PFSK-1 (cell line): ENCODE results near the gene IFNA8.

Experiments
- FOXP2 ChIP-seq: optimal IDR thresholded peaks from 2 replicates; pipeline ENCODE3; 2011; ENCODE audit warnings: borderline replicate concordance, control low read depth, inconsistent platforms; ENCODE audit not compliant: insufficient read depth; ENCODE audit errors: extremely low read length, extremely low read depth
- POLR2AphosphoS5 ChIP-seq: IDR thresholded peaks from 2 replicates; pipeline ENCODE4 v1.6.1; 2012; ENCODE audit warnings: low read depth, mild to moderate bottlenecking, control low read depth, low read length, moderate library complexity
- SIN3A ChIP-seq: IDR thresholded peaks from 2 replicates; pipeline ENCODE4 v1.6.1; 2012; ENCODE audit warnings: mild to moderate bottlenecking, low read length, moderate library complexity, borderline replicate concordance; ENCODE audit not compliant: insufficient read depth
- TAF1 ChIP-seq: IDR thresholded peaks from 2 replicates; pipeline ENCODE4 v1.6.1; 2012; ENCODE audit warnings: low read length, control low read depth, borderline replicate concordance; ENCODE audit not compliant: insufficient read depth
- TF ChIP-seq, protein P1 (sequence below), 2 experiments: IDR thresholded peaks; 2 replicates each; pipeline versions ENCODE4 v1.6.1 to v1.8.0; 2011 to 2012; ENCODE audit warnings: low read depth in 2 of 2, low read length in 2 of 2, control low read depth in 1 of 2, inconsistent platforms in 1 of 2, mild to moderate bottlenecking in 1 of 2, moderate library complexity in 1 of 2; ENCODE audit not compliant: insufficient read depth in 1 of 2

IFNA8 gene

DNA sequence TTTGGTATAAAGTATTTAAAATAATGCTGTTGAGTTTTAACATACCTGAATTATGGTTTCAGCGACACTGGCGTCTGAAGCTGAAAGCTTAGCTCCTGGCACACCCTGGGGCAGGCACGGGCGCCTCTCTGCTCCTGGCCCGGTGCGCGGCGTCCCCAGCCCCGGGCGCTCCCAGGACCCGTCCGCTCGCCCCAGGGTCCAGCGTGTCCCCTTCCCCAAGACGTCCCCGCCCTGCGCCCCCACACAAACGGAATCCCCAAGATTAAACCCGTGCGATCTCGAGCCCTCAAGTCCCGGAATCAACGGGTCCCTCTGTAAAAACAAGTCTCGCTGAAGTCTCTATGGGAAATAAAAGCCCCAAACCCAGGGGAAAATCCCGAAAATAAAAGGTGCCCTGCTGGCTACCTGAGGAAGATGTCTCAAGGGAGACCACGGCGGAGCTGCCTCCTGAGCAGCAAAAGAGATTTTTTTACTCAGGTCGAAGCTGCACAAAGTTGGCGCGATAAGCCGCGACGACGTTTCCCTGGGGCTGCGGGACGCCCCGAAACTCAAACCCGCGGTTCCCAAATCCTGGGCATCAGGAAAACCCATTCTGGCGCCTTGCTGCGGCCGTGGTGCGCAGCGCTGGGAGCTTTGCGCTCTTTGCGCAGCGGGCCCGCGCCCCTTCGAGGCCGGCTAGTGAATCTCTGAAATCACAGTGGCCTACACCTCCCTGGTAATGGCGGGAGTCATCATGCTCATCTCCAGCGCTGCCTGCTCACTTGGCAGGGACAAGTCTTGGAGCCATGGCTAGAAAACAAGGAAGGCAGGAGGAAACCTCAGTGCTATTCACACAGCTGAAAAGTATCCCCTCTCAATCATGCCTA is 6.3 kb upstream of the IFNA8 start:
- TF ChIP-seq FOXP2 (no peak), SIN3A (no peak), TAF1 (no peak), POLR2AphosphoS5 (no peak)
- TF ChIP-seq, protein P1, sequence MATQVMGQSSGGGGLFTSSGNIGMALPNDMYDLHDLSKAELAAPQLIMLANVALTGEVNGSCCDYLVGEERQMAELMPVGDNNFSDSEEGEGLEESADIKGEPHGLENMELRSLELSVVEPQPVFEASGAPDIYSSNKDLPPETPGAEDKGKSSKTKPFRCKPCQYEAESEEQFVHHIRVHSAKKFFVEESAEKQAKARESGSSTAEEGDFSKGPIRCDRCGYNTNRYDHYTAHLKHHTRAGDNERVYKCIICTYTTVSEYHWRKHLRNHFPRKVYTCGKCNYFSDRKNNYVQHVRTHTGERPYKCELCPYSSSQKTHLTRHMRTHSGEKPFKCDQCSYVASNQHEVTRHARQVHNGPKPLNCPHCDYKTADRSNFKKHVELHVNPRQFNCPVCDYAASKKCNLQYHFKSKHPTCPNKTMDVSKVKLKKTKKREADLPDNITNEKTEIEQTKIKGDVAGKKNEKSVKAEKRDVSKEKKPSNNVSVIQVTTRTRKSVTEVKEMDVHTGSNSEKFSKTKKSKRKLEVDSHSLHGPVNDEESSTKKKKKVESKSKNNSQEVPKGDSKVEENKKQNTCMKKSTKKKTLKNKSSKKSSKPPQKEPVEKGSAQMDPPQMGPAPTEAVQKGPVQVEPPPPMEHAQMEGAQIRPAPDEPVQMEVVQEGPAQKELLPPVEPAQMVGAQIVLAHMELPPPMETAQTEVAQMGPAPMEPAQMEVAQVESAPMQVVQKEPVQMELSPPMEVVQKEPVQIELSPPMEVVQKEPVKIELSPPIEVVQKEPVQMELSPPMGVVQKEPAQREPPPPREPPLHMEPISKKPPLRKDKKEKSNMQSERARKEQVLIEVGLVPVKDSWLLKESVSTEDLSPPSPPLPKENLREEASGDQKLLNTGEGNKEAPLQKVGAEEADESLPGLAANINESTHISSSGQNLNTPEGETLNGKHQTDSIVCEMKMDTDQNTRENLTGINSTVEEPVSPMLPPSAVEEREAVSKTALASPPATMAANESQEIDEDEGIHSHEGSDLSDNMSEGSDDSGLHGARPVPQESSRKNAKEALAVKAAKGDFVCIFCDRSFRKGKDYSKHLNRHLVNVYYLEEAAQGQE (IDR thresholded peaks at IDR 0.05; ENCODE audit: insufficient read depth in 1 of 2, low read depth in 2 of 2, low read length in 2 of 2), result no peak

DNA sequence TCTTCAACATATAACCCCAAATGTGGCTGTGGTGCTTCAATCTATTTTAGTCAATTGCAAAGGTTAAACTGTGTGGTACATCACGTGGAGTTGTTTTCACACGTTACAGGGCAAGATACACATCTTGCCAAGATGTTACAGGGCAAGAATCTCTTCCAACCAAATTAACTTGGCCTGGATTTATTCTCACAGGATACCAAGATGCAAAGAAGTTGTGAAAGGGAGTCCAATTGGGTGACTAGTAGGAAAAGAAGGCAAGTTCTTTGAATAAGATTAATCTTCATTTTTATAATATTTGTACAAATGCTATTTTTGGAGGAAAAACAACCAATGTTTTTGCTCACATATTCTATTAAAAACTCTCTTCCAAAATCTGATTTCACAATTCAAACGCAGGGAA is 4.8 kb upstream of the IFNA8 start:
- TF ChIP-seq, protein P1 (IDR thresholded peaks at IDR 0.05; ENCODE audit: insufficient read depth in 1 of 2, low read depth in 2 of 2, low read length in 2 of 2), result no peak
- TF ChIP-seq SIN3A, result no peak
- no peak for TF ChIP-seq POLR2AphosphoS5
- no peak for TF ChIP-seq FOXP2
- TF ChIP-seq TAF1, result no peak

DNA sequence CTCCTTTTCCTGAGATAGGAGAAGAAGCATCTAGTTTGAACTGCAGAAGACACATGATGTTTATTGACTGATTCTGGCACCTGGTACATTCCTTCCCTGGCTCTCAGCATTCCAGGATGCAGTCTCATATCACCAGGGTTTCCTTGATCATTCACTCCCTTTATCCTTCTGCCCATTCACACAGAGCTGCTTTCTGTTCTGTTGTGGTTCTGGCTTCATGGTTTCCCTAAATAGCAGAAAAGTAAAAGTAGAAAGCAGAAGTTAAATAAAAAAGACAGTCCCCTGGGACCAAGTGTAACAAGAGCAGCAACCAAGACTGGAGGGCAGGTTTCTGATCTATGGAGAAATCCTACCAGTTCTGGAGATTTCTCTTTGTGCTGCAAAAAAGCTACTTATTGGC is 3.2 kb downstream of the IFNA8 start:
- TF ChIP-seq FOXP2, result no peak
- no peak for TF ChIP-seq TAF1
- no peak for TF ChIP-seq SIN3A
- no peak for TF ChIP-seq POLR2AphosphoS5
- TF ChIP-seq, protein P1 (IDR thresholded peaks at IDR 0.05; ENCODE audit: insufficient read depth in 1 of 2, low read depth in 2 of 2, low read length in 2 of 2), result no peak

DNA sequence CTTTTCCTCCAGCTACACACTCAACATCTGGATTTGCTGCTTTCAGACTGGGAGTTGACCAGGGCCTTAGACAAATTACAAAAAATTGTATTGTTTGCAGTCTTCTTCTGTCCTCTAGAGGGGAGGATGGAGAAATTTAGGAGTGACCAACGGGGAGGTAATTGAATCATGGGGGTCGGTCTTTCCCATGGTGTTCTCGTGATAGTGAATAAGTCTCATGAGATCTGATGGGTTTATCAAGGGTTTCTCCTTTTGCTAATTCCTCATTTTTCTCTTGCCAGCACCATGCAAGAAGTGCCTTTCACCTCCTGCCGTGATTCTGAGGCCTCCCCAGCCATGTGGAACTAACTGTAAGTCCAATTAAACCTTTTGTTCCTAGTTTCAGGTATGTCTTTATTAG is 4.2 kb downstream of the IFNA8 start:
- no peak for TF ChIP-seq TAF1
- no peak for TF ChIP-seq POLR2AphosphoS5
- TF ChIP-seq, protein P1 (IDR thresholded peaks at IDR 0.05; ENCODE audit: insufficient read depth in 1 of 2, low read depth in 2 of 2, low read length in 2 of 2), result no peak
- TF ChIP-seq SIN3A, result no peak
- no peak for TF ChIP-seq FOXP2

DNA sequence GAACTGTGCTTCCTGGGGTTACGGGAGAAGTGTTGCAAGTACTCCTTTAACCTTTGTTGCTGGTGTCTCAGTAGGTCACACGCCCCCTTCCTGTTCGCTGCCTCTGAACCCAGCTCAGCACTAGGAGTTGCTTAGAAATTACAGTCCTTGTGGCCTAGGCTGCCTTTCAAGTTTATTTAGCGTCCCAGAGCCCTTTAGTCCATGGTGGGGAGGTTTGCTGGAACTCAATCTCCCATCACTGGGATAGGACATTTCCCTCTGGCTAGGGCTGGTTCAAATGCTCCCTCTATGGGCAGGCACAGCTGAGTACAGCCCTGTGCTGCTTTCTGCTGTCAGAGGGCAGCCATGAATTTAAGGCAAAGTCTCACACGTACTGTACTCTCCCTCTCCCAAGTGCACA is 4.7 kb downstream of the IFNA8 start:
- TF ChIP-seq TAF1 (no peak), POLR2AphosphoS5 (no peak), FOXP2 (no peak), SIN3A (no peak)
- TF ChIP-seq, protein P1 (IDR thresholded peaks at IDR 0.05; ENCODE audit: insufficient read depth in 1 of 2, low read depth in 2 of 2, low read length in 2 of 2), result no peak
